ENCODE results near the gene KAT2A. TPM values are rescaled to one million over a fixed set of nuclear protein-coding genes. Genes with fewer than 3 reads are reported as not detected.

KAT2A gene
- total and polyA plus RNA-seq, 8 donors: 39.9 to 77.6 (median 70.8) TPM

GRCh38 chr17:42124256-42124655 lies 3.1 kb upstream of the KAT2A start:
- no peak overlapping the region for H3K27ac ChIP-seq
- H3K36me3 ChIP-seq: peaks cover 0 to 63% of the 10 kb centered on the region in 2 donors
- peaks cover 5 to 39% of the 10 kb centered on the region in 2 donors for H3K4me1 ChIP-seq
- ATAC-seq: no peak
- DNase-seq: no peak
- no peak overlapping the region for H3K4me3 ChIP-seq
- intact Hi-C loops (cut with DNase I): no loop called here
- no peaks in the 10 kb centered on the region for H3K27me3 ChIP-seq
- H3K9me3 ChIP-seq: no peaks in the 10 kb centered on the region
- TF ChIP-seq CTCF (IDR thresholded peaks at IDR 0.05): no peak

GRCh38 chr17:42122371-42123303 lies 1.5 kb upstream of the KAT2A start, which contains the start of gene HSPB9:
HSPB9 (plus strand) TSS chr17:42122804; CDS start chr17:42122851, 47 bp downstream.
- no peak for TF ChIP-seq CTCF (IDR thresholded peaks at IDR 0.05)
- Histone ChIP-seq H3K27me3 (no peaks in the 10 kb centered on the region), H3K4me3 (no peak within 1 kb of the TSS), H3K36me3 (peaks cover 0 to 58% of the 10 kb centered on the region in 2 donors), H3K9me3 (no peaks in the 10 kb centered on the region), H3K4me1 (peaks cover 5 to 31% of the 10 kb centered on the region in 2 donors), H3K27ac (no peak within 1 kb of the TSS)
- ATAC-seq (peak; percentile 82), DNase-seq (peak in 2 of 4 donors; percentile 75 to 88)
- intact Hi-C loops (cut with DNase I): no loop called here

DNA sequence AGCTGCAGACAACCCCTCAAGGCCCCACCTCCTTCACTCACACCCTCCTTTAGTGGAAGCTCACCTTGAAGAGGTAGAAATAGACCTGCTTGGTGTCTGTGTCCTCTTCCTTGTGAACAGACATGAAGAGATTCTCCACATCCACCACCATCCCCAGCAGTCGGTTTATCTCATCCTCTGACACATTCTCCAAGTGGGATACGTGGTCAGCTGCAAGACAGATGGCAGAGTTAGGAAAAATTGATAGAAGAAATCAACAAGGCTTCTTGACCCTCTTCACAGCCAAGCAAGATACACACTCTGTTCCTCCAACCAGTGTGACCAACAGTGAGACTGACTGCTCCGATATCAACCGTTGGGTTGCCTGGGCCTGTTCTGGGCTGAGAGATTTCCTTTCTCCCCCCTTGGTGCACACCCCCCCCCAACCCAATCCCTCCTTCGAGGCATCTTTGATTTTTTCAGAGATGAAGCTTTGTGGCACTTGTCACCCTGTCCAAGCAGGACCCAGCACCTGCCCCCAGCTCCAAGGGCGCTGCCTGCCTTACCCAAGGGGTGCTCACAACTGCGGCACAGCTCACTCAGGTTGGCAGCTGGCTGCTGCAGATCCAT lies 902 bp downstream of the KAT2A start:
- intact Hi-C loops (cut with DNase I): no loop called here
- H3K4me3 ChIP-seq: peak overlapping the region; percentile 70 to 75
- H3K27ac ChIP-seq: no peak overlapping the region
- H3K27me3 ChIP-seq: no peaks in the 10 kb centered on the region
- no peak for TF ChIP-seq CTCF (IDR thresholded peaks at IDR 0.05)
- peaks cover 5 to 37% of the 10 kb centered on the region in 2 donors for H3K4me1 ChIP-seq
- ATAC-seq (no peak), DNase-seq (no peak)
- H3K36me3 ChIP-seq: peaks cover 0 to 43% of the 10 kb centered on the region in 2 donors
- no peaks in the 10 kb centered on the region for H3K9me3 ChIP-seq

- peaks cover 0 to 34% of the 10 kb centered on the region in 2 donors for H3K36me3 ChIP-seq
- no peaks in the 10 kb centered on the region for H3K27me3 ChIP-seq
- H3K9me3 ChIP-seq: no peaks in the 10 kb centered on the region
- H3K4me1 ChIP-seq: peaks cover 5 to 37% of the 10 kb centered on the region in 2 donors
- H3K4me3 ChIP-seq: no peak overlapping the region
- DNase-seq: no peak
- intact Hi-C loops (cut with DNase I): loop anchor here in 1 of 2 donors (10.0 kb wide), 1 partner anchor 94 kb away; the partner anchor contains the start of gene NKIRAS2
- H3K27ac ChIP-seq: no peak overlapping the region
- no peak for TF ChIP-seq CTCF (IDR thresholded peaks at IDR 0.05)
- no peak for ATAC-seq
Measured at GRCh38 chr17:42119301-42119700, 1.9 kb downstream of the KAT2A start.

DNA sequence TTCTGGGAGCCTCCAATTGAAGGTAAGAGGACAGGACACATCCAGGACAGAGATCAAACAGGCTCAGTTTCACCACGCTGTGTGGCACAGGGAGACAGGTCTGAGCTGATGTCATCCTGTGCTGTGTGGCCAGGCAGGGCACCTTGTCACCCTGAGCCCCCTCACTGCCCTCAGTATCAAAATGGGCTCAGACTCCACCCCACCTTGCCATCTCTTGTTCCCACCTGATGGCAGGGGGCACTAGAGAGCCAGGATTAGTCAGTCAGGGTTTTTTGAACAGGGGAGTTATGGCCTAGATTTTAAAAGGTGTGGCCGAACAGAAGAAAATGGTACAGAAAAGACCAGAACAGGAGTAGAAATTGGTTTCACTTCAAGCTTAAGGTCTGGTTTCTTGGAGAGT lies 2.6 kb downstream of the KAT2A start:
- H3K4me3 ChIP-seq: no peak overlapping the region
- intact Hi-C loops (cut with DNase I): loop anchor here in 1 of 2 donors (10.0 kb wide), 1 partner anchor 94 kb away; the partner anchor contains the start of gene NKIRAS2
- TF ChIP-seq CTCF (IDR thresholded peaks at IDR 0.05): peak in 1 of 2 donors; percentile 34
- H3K27ac ChIP-seq: no peak overlapping the region
- H3K36me3 ChIP-seq: peaks cover 0 to 36% of the 10 kb centered on the region in 2 donors
- no peaks in the 10 kb centered on the region for H3K9me3 ChIP-seq
- no peak for ATAC-seq
- peaks cover 5 to 37% of the 10 kb centered on the region in 2 donors for H3K4me1 ChIP-seq
- DNase-seq: no peak
- H3K27me3 ChIP-seq: no peaks in the 10 kb centered on the region

Data from left lung (tissue), 10 donors.